ENCODE data around the gene KLK13.

KLK13 gene

DNA sequence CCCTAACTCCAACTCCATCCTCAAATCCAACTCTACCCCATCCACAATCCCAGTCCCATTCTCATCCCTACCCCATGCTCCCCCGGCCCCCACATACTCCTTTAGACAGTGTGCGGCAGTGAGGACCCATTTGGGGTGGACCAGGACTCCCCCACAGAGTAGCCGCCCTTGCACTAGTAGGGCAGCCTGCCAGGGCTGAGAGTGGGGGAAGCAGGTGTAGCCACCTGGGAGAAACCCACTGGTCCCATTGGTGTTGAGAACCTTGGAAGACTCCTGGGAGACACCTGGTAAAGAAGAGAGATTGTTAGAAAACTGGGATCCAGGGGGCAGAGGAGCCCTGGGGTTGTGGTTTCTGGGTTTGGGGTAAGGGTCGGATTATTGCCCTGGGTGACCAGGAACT is 4.6 kb downstream of the KLK13 start:
- no peak for DNase-seq

DNA sequence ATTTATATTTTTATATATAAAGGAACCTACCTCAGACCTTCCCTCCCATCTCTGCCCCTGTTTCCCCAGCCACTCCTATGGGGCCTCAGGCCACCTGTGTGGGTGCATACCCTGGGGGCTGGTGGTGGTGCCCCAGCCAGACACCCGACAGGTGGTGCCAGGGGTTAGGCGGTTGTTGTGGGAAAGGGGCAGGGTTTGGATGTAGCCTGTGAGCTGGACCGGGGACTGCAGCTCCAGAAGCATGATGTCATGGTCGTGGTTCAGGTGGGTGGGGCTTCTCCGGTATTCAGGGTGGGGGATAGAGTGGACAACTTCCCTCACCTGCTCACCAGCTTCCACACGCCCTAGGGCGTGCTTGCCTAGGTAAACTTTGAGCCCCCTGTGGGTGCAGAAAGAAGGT is 5.2 kb downstream of the KLK13 start:
- DNase-seq, result no peak

DNA sequence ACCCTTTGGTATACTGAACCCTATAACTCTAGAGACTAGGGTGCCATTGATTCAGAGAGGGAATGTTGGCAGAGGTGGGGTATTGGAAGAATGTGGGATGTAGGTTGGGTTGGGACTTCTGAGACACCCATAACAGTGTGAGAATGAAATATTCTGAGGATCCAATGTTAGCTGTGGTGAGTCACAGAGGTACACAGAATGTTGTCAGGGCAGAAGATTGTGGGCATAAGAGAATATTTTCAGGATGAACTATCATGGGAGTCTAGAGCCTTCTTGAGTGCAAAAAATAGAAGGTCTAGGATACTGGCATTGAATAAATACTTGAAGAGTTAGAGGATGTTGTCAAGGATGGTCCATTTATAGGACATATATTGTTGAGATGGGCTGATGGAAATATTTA is 9.0 kb downstream of the KLK13 start:
- no peak for DNase-seq

DNA sequence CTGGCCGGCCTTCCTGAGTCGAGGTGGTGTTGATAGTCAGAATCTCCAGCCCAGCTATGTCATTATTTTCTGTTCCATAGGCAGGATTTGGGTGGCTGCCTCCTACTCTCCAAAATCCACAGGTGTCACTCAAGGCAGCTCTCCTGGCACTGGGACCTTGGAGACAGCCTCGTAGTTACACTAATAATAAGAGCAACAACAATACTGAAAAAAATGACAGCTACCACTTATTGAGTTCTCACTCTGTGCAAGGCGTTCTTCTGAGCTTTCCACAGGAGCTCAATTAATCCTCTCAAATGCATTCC is 17.9 kb downstream of the KLK13 start:
- DNase-seq, result no peak

DNA sequence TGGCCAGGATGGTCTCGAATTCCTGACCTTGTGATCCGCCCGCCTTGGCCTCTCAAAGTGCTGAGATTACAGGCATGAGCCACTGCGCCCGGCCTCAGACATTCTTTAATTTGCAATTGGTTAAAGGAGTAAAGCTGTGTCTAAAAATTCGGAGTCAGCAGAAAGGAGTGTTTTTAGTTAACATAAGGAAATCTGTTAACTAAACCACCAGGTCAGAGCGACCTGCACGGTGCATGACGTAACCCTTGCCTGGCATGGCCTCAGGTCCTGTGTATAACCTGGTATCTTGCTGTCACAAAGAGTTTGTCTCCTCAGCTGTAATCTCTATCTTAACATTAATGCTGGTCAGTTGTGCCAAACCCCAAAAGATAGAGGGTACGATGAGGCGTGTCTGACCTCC is 20.6 kb downstream of the KLK13 start:
- DNase-seq, result no peak

DNA sequence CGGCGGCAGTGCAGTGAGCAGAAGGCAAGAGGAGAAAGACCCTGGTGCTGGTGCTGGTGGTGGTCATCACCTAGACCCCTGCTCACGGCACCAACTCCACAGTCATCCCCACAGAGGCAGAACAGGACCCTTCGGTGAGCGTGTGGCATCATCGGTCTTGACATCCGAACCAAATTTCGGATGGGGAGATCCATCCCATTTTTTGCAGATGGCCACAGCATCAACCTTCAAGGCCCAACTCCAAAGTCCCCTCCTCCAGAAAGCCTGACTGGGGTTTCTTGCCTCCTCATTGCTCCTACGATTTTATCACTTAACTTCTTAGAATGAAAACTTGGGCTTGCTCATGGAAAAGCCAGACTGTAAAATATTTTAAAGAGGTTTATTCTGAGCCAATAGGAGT is 21.4 kb downstream of the KLK13 start:
- DNase-seq, result no peak

DNA sequence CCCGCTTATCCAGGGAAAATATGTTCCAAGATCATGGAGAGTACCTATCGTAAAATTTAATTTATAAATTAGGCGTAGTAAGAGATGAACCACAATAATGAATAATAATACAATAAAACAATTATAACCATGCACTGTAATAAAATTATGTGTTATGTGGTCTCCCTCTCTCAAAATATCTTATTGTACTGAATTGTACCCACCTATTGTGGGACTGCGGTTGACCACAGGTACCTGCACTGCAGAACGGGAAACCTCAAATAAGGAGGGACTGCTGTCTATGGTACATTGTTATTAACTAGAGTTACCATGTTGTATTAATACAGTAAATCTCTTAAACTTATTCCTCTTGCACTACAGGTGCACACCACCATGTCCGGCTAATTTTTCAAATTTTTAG is 24.7 kb downstream of the KLK13 start:
- DNase-seq, result no peak

DNA sequence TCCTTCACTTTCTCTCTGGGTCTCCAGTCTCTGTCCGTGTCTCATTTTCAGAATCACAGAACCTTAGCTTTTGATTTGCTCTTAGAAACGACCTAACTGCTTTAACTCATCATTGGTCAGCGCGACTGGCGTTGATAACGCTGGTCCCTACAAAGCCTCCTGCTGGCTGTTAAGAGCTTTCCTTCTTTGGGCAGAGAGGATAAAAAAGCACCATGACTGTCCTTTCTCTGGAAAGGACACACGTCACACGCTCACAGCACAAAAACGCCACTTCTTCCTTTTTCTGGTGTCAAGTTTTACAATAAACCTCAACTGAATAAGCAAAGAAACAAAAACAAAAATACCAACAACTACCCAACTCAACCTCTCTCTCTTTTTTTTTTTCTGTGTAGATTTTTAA is 28.4 kb downstream of the KLK13 start:
- DNase-seq, result no peak

DNA sequence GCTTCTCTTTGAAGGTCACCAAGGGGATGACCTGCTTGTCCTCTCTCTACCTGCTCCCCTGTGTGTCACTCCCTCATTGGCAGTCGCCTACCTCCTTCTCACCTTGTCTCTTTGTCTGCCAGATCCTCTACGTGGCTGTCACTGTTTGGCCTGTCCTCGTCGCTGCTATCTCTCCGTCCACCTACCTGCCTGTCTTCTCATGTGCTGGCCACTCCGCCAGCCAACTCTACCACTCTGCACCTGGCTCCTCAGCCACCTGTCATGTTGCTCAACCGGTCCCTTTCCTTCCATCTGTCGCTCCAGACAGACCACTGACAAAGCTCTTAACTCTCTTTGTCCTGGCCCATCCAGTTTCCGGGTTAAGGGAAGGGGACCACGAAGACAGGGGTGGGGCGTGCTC is 30.2 kb downstream of the KLK13 start, which contains the start of gene KLK12:
TSS of gene KLK12 (minus strand) at position 299 of the 400 bp plus-strand sequence. CDS start 381 bp downstream, outside the sequence.
- DNase-seq, result no peak

DNA sequence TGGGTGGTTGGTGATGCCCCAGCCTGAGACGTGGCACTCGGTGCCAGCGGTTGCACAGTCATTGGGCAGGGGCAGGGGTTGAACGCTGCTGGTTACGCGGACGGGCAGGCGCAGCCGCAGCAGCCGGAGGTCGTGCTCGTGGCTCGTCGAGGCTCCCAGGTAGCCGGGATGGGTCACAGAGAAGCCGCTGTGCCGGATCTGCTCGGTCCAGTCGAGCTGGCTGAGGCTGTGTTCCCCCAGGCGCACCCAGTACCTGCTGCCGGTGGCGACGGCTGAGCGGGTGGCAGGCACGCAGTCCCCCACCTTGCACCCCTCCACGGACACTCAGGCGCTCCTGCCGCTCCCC is 33.0 kb downstream of the KLK13 start:
- DNase-seq, result no peak

DNA sequence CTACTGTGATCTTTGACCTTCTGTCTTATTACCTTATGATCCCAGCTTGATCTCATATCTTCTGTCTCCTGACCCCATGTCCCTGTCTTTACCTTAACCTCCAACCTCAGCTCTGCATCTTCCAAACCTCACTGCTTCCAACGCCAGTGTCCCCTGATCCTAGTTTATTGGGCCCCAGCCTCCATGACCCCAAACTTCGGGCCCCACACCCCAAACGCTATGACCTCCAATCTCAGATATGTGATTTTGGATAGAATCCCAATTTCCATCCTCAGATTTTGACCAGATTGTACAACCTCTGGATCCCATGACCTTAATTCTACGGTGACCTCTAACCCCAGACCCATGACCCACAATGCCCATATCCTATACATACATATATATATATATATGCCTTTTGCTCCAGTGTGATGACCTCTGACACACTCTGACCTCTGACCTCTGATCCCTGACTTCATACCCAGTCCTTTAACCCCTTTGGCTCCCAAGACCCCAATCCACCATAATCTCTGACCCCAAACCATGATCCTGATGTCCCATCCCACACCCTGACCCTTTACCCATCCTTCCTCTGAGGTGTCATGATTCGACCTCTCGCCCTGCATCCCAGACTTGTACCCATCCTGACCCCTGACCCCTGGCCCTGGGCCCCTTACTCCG is 33.5 kb downstream of the KLK13 start:
- no peak for DNase-seq

DNA sequence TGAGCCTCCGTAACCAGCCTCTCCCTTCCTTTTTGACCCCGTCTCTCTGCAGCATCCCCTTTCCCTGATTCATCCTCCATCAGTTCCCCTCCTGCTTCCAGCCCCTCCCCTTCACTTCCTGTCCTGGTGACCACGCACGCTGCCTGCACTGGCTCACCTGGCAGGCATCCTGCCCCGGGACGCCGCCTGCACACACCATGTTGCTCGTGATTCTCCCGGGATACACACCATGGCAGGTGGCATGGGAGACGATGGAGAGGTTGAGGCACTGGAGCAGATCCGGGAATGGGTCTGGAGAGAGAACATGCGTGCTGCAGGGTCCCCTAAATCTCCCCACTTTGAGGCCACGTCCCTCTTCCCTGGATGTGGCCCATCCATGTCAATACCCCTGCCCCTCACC is 34.3 kb downstream of the KLK13 start:
- no peak for DNase-seq

DNA sequence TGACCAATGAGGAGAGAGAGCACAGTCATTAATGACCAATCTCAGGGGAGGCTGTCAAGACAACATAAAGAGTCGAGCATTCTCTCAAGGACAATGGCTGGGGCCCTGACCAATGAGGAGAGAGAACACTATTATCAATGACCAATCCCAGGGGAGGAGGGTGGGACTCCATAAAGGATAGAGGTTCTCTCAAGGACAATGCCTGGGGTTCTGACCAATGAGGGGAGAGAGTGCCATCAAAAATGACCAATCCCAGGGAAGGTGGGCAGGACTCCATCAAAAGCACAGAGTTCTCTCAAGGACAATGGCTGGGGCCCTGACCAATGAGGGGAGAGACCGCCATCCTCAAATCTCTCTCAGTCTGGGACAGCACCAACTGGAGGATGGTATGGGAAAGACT is 35.2 kb downstream of the KLK13 start:
- no peak for DNase-seq

DNA sequence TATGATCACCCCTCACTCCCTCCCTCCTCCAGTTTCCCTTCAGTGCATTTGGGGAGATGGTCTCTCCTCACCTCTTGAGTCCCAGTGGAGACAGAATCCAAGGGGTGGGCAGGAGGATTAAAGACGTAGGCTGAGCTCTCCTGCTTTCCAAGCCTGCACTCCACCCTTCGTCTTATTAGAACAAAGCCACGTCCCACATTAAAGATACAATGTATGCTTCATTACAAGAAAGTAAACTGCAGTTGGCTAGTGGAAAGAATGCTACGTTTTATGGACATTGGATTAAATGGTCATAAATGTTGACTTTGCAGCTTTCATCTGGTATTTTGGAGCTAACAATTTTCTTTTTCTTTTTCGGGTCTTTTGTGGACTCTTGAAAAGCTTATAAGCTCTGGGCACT is 37.0 kb downstream of the KLK13 start:
- no peak for DNase-seq

DNA sequence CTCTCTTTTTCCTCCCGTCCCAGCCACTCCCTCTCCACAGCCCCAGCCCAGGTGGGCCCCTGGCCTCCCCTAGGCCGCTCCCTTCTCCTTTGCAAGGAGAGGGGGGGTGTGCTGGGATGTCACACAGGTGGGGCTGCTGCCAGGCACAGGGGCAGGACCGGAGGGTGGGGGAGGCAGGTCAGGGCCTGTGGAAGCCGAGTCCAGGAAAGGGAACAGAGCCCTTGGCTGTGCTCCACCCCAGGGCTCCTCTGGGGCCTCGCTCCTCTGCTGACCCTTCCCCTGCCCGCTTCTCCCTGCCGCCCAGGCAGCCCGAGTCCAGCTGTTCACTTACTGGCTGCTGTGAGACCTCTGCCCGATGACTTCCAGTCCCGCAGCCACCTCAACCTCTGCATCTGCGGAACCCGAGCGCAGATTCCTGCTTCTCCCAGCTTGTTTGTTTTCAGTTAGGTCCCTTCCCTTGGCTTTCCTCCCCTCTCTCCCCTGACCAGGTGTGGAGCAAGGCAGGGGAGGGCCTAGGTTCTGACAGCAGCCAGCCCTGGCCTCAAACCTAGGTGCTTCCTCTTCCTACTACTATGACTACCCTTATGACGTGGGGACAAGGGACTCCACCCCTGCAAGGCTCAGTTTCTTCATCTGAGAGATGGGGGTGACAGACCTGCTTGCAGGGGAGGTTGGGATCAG is 37.6 kb downstream of the KLK13 start:
- DNase-seq, result no peak

DNA sequence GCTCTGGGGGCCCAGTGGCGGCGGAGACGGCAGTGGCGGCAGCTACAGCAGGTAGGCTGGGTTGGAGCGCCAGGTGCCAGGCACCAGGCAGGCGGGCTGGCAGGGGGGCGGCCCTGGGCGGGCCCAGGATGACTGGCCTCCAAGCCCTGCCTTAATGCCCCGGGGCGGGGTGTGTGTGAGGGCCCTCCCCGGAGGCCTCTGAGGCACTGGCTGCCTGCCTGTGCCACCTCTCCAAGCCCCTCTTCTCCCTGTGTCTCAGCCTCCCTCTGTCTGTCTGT is 38.4 kb downstream of the KLK13 start, which contains the start of gene KLK11:
TSS of gene KLK11 (minus strand) at position 63 of the 278 bp plus-strand sequence. CDS start 985 bp downstream, outside the sequence.
- DNase-seq, result no peak

DNA sequence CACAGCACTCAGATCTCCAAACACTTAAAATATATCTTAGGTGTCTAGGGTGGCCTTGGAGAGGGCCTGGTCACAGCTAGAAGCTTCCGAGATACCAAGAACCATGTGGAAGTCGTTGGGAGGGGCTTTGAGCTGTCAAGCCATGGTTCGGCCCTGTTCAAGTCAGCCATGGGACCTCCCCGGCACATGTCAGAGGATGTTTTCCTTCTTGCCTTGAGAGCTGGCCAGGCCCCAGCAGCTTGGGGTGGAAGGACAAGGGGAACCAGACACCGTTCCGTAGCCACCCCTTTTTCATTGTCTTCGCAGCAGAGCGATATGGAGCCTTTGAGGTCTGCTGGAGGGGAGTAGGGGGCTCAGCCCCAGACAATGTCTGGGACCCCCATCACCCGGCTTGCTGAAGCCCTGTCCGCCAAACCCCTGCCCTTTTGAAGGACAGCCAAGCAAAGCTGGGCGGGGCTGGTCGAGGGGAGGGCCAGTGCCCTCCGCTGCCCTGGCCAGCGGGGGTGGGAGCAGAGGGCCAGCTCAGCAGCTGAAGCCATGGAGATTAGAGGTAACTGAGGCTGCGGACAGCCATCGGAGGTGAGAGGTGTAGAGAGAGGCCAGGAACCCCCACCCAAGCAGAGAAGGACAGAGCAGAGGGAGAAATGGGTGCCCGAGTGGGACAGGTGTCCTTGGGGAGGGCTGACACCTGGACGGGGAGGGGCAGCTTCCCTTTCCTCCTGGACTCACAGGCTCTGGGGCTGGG is 38.9 kb downstream of the KLK13 start:
- no peak for DNase-seq

DNA sequence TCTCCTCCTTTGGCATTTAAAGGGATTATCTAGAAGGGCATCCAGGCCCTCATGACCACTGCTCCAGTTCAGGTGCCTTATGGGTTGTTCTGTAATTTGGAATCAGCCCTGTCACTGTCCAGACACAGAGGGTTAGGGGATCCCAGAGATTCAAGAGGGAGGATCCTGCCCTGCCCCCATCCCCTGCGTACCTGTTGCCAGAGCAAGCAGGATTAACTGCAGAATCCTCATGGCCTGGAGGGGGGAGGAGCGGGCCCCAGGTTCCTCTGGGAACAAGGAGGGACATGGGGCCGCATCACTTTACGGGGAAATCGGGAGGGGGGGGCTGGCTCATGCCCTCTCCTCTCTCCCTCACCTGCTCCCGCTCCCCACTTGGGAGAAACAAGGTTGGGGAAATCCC is 39.5 kb downstream of the KLK13 start:
- DNase-seq, result no peak

DNA sequence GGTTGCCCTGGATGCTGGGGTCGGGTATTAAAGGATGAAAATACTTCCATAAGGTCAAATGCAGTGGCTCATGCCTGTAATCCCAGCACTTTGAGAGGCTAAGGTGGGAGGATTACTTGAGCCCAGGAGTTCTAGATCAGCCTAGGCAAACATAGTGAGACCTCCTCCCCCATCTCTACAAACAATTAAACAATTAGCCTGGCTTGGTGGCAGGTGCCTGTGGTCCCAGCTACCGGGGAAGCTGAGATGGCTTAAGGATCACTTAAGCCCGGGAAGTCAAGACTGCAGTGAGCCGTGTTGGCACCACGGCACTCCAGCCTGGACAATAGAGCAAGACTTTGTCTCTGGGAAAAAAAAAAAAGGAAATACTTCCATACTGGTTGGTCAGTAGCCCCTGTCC is 40.0 kb downstream of the KLK13 start:
- DNase-seq, result no peak

DNA sequence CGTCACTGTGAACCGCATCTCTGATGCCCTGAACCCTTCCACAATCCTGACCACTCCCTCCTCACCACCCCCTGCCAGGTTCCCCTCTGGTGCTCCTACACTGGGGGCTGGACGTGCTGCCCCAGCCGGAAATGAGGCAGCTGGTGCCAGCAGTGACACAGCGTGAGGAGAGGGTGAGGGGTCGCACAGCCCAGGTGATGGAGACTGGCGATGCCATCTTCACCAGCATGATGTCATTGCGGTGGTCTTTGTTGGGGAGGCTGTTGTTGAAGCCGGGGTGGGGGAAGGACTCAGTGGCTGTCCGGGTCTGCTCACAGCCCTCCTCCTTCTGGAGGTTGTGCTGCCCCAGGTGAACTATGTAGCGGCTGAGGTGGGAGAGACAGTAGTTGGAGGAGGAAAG is 40.9 kb downstream of the KLK13 start:
- DNase-seq, result no peak

DNA sequence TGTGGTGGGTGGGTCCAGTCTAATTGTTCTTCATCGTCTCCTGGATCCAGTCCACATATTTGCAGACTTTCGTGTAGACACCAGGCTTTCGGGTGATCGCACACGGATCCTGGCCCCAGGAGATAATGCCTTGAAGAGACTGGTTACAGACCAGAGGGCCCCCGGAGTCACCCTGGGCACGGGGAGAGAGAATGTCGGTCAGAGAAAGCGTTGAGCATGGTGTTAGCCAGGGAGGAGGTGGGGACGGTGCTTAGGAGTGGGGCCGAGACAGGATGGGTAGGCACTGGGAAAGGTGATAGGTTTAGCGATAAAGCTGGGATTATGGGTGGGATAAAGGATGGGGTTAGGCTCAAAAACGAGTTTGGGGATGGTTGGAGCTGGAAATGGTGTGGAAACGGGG is 42.4 kb downstream of the KLK13 start:
- no peak for DNase-seq

DNA sequence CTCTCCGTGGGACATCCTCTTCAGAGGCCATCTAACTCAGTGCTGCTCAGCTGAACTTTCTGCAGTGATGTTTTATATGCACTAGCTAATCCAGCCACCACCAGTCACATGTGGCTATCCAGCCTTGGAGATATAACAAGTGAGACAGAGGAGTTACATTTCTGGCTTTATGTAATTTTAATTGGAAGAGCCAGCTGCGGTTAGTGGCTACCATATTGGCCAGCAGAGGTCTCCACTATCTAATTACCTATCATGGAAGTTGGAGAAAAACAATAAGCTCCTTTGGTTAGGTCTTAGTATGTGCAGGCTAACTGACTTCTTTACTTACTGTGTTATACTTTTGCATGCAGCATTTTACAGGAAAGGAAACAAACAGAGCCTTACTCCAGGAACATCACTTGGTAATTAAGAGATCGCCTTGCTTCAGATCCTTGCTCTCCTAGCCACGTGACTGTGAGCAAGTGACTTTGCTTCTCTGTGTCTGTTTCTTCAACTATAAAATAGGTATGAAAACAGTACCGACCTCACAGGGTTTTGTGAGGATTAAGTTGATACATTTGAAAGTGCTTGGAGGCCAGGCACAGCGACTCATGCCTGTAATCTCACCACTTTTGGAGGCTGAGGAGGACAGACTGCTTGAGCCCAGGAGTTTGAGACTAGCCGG is 43.8 kb downstream of the KLK13 start:
- peak; percentile 3 for DNase-seq

DNA sequence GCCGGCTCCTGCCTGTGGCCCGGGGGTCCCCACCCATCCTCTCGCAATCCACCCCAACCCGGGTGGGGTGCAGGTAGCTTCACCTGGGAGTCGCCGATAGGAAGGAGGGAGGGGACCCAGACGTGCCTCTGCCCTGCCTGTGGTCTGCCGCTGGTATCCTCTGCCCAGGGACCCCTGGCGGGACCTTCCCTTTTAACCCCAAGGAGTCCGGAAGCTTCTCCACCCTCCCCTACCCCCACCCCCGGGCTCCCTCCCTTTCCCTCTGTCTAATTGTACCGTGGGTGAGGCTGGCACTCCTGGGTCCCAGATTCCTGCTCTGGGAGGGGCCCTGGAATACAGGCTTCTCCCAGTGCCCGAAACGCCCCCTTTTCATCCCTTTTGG is 45.4 kb downstream of the KLK13 start, which contains the start of gene KLK10:
TSS of gene KLK10 (minus strand) at position 166 of the 382 bp plus-strand sequence. CDS start 579 bp downstream, outside the sequence.
- no peak for DNase-seq

All from GF-D8 (cell line).